Hematopoietic multipotent progenitor cell (in vitro differentiated cells): ENCODE data around the gene PRAMEF18. TPM values are rescaled to one million over a fixed set of nuclear protein-coding genes. Genes with fewer than 3 reads are reported as not detected.
"Not testable (repeated sequence)": the region's sequence is repeated elsewhere in the genome, so short reads cannot be mapped to it uniquely, and the experiment has no call there.

ENCODE experiments used
- DNase-seq, 3 donors: peaks; one replicate each; pipeline ENCODE4 v3.0.0-alpha.2; 2011 to 2015; ENCODE audit warnings: low read depth in 2 of 3, low spot score in 2 of 3
- total RNA-seq: library from RNA; depleted of rRNA; stranded (reverse); fragments of >200 nt; gene quantifications from one replicate; pipeline ENCODE4 v1.2.3, GENCODE V29; 2012

PRAMEF18 gene, protein sequence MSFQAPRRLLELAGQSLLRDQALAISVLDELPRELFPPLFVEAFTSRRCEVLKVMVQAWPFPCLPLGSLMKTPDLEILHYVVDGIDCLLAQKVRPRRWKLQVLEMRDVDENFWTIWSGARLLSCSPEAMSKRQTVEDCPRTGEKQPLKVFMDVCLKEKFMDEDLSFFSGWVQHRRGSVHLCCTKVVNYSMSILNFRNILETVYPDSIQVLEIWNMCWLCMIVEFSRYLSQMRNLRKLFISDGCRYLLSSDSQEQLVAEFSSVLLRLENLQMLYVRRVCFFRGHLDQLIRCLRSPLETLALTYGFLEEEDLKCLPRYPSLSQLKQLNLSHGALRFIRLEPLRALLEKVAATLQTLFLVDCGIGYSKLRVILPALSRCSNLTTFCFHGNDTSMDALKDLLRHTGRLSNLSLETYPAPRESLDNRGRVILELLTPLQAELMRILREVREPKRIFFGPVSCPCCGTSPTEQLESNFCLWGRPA
- not detected for total RNA-seq

DNA sequence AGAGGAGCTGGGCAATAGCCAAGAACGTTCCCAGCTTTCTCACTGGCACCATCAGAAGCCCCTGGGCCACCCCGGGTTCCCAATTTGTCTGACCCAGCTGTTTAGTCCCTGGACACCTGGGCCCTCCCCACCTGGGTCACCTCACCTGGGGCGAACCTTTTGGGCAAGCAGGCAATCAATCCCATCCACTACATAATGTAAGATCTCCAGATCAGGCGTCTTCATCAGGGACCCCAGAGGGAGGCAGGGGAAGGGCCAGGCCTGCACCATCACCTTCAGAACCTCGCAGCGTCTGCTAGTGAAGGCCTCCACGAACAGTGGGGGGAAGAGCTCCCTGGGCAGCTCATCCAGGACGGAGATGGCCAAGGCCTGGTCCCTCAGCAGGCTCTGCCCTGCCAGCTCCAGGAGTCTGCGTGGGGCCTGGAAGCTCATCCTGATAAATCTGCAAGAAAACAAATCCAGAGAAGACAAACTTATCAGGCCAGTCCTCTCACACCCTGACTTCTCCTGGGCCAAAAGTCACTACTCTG is at the start of gene PRAMEF18:
Gene PRAMEF18 (minus strand): TSS at position 480 of the 530 bp plus-strand sequence. CDS start 48 bp downstream, at position 432.
- DNase-seq, result not testable (repeated sequence)

GRCh38 chr1:13265124-13265523 is 39.2 kb upstream of the PRAMEF18 start:
- DNase-seq, result not testable (repeated sequence)

- not testable (repeated sequence) for DNase-seq
These were observed 27.9 kb upstream of the PRAMEF18 start, which contains the start of gene PRAMEF5 for GRCh38 chr1:13253898-13254297. PRAMEF5 (plus strand) TSS chr1:13254198; CDS start chr1:13259269, 5,071 bp downstream.

DNA sequence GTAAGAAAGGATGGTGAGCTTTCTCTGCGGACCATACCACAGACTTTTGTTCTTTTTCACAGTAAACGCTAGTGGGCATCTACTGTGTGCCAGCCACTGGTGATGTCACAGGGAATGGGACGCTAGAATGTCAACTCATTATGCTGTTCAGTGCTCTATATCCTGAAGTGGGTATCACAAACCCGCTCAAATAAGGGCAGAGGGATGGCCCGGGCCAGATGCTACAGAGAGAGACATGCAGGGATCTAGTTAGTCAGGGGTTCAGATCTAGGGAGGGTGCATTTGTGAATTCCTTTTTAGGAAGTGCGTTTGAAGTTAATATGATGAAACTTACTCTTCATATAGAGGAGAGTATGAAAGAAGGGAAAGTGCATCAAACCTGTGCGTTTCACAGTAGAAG is 21.2 kb upstream of the PRAMEF18 start:
- DNase-seq, result not testable (repeated sequence)

DNA sequence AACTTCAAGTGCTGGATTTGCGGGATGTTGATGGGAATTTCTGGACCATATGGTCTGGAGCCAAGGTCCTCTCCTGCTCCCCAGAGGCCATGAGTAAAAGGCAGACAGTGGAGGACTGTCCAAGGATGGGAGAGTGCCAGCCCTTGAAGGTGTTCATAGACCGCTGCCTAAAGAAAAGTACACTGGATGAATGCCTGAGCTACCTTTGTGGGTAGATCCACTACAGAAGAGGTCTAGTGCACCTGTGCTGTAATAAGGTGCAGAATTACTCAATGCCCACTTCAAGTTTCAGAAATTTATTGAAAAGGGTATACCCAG is 20.6 kb upstream of the PRAMEF18 start:
- not testable (repeated sequence) for DNase-seq

DNA sequence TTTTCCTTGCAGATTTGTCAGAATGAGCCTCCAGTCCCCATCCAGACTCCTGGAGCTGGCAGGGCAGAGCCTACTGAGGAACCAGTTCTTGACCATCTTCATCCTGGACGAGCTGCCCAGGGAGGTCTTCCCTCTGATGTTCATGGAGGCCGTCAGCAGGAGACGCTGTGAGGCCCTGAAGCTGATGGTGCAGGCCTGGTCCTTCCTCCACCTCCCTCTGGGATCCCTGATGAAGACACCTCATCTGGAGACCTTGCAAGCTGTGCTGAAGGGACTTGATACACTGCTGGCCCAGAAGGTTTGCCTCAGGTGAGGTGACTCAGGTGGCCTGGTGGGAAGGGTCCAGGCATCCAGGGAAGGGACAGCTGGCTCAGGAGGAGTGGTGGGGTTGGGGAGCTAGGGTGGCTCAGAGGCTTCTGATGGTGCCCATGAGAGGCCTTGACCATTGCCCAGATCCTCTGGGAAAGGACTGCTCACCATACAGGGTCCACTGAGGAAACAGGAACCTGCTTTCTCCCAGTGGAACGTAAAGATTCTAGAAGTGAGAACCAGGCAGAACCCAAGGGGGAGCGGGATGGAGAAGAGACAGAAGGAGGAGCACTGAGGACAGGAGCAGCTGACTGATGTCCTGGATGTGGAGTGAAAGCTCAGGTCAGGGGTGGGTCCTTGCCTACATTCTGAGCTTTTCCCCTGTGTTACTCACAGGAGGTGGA is 20.0 kb upstream of the PRAMEF18 start:
- DNase-seq, result not testable (repeated sequence)

DNA sequence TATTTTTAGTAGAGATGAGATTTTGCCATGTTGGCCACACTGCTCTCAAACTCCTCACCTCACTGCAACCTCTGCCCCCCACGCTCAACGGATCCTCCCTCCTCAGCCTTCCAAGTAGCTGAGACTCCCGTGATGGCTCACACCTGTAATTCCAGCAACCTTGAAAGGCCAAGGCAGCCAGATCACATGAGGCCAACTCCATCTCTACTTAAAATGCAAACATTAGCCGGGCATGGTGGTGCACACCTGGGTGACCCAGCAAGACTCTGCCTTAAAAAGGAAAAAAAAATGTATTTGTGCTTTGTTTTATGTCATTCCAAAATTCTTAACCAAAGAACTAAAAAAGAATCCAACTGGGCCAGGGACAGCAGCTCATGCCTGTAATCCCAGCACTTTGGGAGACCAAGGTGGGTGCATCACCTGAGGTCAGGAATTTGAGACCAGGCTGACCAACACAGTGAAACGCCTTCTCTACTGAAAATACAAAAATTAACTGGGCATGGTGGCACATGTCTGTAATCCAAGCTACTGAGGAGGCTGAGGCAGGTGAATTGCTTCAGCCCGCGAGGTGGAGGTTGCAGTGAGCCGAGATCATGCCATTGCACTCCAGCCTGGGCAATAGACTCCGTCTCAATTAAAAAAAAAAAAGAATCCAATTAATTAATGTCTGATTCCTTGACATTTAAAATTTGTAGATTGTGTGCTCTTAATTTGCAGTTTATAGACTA is 17.7 kb upstream of the PRAMEF18 start:
- not testable (repeated sequence) for DNase-seq

DNA sequence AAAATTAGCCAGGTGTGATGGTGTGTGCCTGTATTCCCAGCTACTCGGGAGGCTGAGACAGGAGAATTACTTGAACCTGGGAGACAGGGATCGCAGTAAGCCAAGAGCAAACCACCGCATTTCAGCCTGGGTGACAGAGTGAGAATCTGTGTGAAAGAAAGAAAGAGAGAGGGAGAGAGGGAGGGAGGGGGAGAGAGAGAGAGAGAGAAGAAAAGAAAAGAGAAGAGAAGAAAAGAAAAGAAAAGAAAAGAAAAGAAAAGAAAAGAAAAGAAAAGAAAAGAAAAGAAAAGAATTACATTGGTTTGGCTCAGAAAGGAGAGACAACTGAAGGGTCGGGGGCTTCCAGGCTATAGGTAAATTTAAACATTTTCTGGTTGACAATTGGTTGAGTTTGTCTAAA is 13.7 kb upstream of the PRAMEF18 start:
- DNase-seq, result not testable (repeated sequence)

- not testable (repeated sequence) for DNase-seq
These were observed 11.6 kb upstream of the PRAMEF18 start for GRCh38 chr1:13237572-13237971.

GRCh38 chr1:13234057-13234456 is 8.1 kb upstream of the PRAMEF18 start:
- not testable (repeated sequence) for DNase-seq

DNA sequence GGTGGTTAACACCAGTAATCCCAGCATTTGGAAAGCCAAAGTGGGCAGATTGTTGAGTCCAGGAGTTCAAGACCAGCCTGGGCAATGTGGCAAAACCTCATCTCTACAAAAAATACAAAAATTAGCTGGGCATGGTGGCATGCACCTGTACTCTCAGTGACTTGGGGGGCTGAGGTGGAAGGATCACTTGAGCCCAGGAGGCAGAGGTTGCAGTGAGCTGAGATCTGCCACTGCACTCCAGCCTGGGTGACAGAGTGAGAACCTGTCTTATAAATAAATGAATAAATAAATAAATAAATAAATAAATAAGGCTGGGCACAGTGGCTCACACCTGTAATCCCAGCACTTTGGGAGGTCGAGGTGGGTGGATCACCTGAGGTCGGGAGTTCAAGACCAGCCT is 6.1 kb upstream of the PRAMEF18 start:
- not testable (repeated sequence) for DNase-seq

- DNase-seq, result not testable (repeated sequence)
These were observed 5.3 kb upstream of the PRAMEF18 start for GRCh38 chr1:13231061-13231750.

GRCh38 chr1:13230601-13231000 is 4.6 kb upstream of the PRAMEF18 start:
- DNase-seq, result not testable (repeated sequence)

DNA sequence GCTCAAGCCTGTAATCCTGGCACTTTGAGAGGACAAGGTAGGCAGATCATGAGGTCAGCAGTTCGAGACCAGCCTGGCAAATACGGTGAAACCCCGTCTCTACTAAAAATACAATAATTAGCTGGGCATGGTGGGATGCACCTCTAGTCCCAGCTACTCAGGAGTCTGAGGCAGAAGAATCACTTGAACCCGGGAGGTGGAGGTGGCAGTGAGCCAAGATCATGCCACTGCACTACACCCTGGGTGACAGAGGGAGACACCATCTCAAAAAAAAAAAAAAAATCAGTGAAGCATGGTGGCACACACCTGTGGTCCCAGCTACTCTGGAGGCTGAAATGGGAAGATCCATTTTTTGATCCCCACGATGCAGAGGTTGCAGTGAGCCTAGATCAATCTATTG is 4.1 kb upstream of the PRAMEF18 start:
- not testable (repeated sequence) for DNase-seq

GRCh38 chr1:13228343-13228781 is 2.4 kb upstream of the PRAMEF18 start:
- DNase-seq, result peak in 2 of 3 donors; percentile 40 to 78

DNA sequence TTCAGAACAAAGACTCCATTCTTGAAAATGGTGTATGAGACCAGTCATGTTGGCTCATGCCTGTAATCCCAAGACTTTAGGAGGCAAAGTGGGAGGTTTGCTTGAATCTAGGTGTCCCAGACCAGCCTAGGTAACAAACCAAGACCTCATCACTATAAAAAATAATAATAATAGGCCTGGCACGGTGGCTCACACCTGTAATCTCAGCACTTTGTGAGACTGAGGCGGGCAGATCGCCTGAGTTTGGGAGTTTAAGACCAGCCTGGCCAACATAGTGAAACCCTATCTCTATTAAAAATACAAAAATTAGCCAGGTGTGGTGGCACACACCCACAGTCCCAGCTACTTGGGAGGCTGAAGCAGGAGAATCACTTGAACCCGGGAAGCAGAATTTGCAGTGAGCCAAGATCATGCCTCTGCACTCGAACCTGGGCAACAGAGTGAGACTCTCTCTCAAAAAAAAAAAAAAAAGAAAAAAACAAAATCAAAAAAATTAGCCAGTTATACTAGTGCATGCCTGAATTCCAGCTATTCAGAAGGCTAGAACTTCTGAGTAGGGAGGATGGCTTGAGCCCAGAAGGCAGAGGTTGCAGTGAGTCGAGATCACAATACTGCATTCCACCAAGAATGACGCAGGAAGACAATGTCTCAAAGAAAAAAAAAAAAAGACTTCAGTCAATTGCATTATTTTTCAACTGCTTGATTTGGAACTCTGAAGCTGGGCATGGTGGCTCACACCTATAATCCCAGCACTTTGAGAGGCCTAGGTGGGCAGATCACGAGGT is 1.5 kb upstream of the PRAMEF18 start:
- DNase-seq, result not testable (repeated sequence)

GRCh38 chr1:13224480-13225060 is 1.4 kb downstream of the PRAMEF18 start:
- DNase-seq, result no peak

GRCh38 chr1:13222788-13223187 is 3.2 kb downstream of the PRAMEF18 start:
- DNase-seq, result not testable (repeated sequence)

GRCh38 chr1:13219203-13219602 is 6.8 kb downstream of the PRAMEF18 start:
- not testable (repeated sequence) for DNase-seq
